ENCODE data around the gene R3HDM2.
"Not testable (repeated sequence)": the region's sequence is repeated elsewhere in the genome, so short reads cannot be mapped to it uniquely, and the experiment has no call there.

The R3HDM2 gene

GRCh38 chr12:57452181-57452936 is 21.5 kb upstream of the R3HDM2 start:
- DNase-seq: peak; percentile 67

- no peak for DNase-seq
Observed at GRCh38 chr12:57451233-57451778, 20.5 kb upstream of the R3HDM2 start.

GRCh38 chr12:57450057-57450456 is 19.2 kb upstream of the R3HDM2 start:
- DNase-seq: no peak

GRCh38 chr12:57449375-57449774 is 18.5 kb upstream of the R3HDM2 start:
- DNase-seq: no peak

GRCh38 chr12:57448669-57449068 is 17.8 kb upstream of the R3HDM2 start:
- DNase-seq: no peak

- no peak for DNase-seq
Observed at GRCh38 chr12:57446292-57446960, 15.6 kb upstream of the R3HDM2 start.

GRCh38 chr12:57444744-57445143 is 13.9 kb upstream of the R3HDM2 start:
- no peak for DNase-seq

GRCh38 chr12:57444337-57444736 is 13.5 kb upstream of the R3HDM2 start:
- DNase-seq: not testable (repeated sequence)

GRCh38 chr12:57441846-57442427 is 11.1 kb upstream of the R3HDM2 start:
- DNase-seq: no peak

GRCh38 chr12:57441393-57441792 is 10.6 kb upstream of the R3HDM2 start:
- DNase-seq: not testable (repeated sequence)

GRCh38 chr12:57439762-57440266 is 9.0 kb upstream of the R3HDM2 start:
- DNase-seq: no peak

GRCh38 chr12:57438400-57438799 is 7.6 kb upstream of the R3HDM2 start:
- no peak for DNase-seq

GRCh38 chr12:57435293-57435692 is 4.5 kb upstream of the R3HDM2 start:
- DNase-seq: peak; percentile 70

GRCh38 chr12:57434517-57435223 is 3.8 kb upstream of the R3HDM2 start, which contains the start of gene INHBC:
Gene INHBC, plus strand, starts transcription at chr12:57434784. Its CDS starts 103 bp downstream, at chr12:57434887.
- DNase-seq: no peak

- DNase-seq: no peak
Observed at GRCh38 chr12:57433370-57433769, 2.5 kb upstream of the R3HDM2 start.

- DNase-seq: no peak
Observed at GRCh38 chr12:57431654-57432188, 878 bp upstream of the R3HDM2 start.

- no peak for DNase-seq
Observed at GRCh38 chr12:57430112-57430930, 522 bp downstream of the R3HDM2 start.

- no peak for DNase-seq
Observed at GRCh38 chr12:57429473-57430111, 1.3 kb downstream of the R3HDM2 start.

- DNase-seq: no peak
Observed at GRCh38 chr12:57428965-57429364, 1.9 kb downstream of the R3HDM2 start.

GRCh38 chr12:57426948-57427347 is 3.9 kb downstream of the R3HDM2 start:
- DNase-seq: not testable (repeated sequence)

- DNase-seq: no peak
Observed at GRCh38 chr12:57420482-57420881, 10.4 kb downstream of the R3HDM2 start.
